ENCODE data around the gene PCBP4. TPM values are rescaled to one million over a fixed set of nuclear protein-coding genes. Genes with fewer than 3 reads are reported as not detected.
"Not testable (repeated sequence)": the region's sequence is repeated elsewhere in the genome, so short reads cannot be mapped to it uniquely, and the experiment has no call there.

Gene PCBP4
- total RNA-seq, 1 experiment from 2014 or later = 45.8 TPM

DNA sequence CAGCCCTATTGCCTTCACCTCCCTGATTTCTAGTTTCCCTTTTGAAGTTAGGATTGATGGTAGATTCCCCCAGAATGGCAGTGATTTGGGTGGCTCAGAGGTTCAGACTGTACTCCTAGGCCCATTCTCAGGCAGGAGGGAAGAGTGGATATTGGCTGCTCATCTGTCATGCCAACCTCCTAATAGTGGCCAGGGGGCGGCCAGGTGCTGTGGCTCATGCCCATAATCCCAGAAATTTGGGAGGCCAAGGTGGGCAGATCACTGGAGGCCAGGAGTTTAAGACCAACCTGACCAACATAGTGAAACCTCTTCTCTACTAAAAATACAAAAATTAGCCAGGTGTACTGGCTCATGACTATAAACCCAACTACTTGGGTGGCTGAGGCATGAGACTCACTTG is 36.8 kb downstream of the PCBP4 start:
- BruUV-seq (replicated peaks) = no TSS peak
- Histone ChIP-seq H3K79me2 (ENCODE audit: low read length) (no peaks in the 10 kb centered on the region), H3K9me3 (ENCODE audit: low read length) (no peaks in the 10 kb centered on the region), H3K4me3 (ENCODE audit: low read length) (no peak overlapping the region), H3K9me2 (replicated peaks; ENCODE audit: low read length) (no peaks in the 10 kb centered on the region), H3K9ac (ENCODE audit: low read length) (no peak overlapping the region), H3K27ac (ENCODE audit: low read length) (no peak overlapping the region), H3K4me1 (ENCODE audit: insufficient read depth, low read length) (no peaks in the 10 kb centered on the region), H3K4me2 (ENCODE audit: low read length) (no peak overlapping the region), H2AFZ (ENCODE audit: low read length) (no peak overlapping the region), H3K36me3 (ENCODE audit: low read depth, low read length) (peaks cover 28% of the 10 kb centered on the region), H4K20me1 (ENCODE audit: low read length) (no peaks in the 10 kb centered on the region), H3K27me3 (ENCODE audit: low read length) (no peaks in the 10 kb centered on the region), H3F3A (ENCODE audit: low read length, unreplicated experiment) (no peaks in the 10 kb centered on the region)
- DNase-seq (no peak), ATAC-seq (no peak)
- POLR2A ChIA-PET (ENCODE audit: unreplicated experiment) = no interaction called here
- intact Hi-C loops (cut with micrococcal nuclease) = no loop called here
- no peak for TF ChIP-seq EZH2 (IDR thresholded peaks at IDR 0.05; ENCODE audit: low read length, unreplicated experiment)
- TF ChIP-seq EZH2phosphoT487 (IDR thresholded peaks at IDR 0.05; ENCODE audit: borderline replicate concordance, low read length) = no peak
- TF ChIP-seq, protein P1, sequence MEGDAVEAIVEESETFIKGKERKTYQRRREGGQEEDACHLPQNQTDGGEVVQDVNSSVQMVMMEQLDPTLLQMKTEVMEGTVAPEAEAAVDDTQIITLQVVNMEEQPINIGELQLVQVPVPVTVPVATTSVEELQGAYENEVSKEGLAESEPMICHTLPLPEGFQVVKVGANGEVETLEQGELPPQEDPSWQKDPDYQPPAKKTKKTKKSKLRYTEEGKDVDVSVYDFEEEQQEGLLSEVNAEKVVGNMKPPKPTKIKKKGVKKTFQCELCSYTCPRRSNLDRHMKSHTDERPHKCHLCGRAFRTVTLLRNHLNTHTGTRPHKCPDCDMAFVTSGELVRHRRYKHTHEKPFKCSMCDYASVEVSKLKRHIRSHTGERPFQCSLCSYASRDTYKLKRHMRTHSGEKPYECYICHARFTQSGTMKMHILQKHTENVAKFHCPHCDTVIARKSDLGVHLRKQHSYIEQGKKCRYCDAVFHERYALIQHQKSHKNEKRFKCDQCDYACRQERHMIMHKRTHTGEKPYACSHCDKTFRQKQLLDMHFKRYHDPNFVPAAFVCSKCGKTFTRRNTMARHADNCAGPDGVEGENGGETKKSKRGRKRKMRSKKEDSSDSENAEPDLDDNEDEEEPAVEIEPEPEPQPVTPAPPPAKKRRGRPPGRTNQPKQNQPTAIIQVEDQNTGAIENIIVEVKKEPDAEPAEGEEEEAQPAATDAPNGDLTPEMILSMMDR (conservative IDR thresholded peaks at IDR 0.05; ENCODE audit: low read depth, low read length) = no peak
- CTCF ChIA-PET = no interaction called here

DNA sequence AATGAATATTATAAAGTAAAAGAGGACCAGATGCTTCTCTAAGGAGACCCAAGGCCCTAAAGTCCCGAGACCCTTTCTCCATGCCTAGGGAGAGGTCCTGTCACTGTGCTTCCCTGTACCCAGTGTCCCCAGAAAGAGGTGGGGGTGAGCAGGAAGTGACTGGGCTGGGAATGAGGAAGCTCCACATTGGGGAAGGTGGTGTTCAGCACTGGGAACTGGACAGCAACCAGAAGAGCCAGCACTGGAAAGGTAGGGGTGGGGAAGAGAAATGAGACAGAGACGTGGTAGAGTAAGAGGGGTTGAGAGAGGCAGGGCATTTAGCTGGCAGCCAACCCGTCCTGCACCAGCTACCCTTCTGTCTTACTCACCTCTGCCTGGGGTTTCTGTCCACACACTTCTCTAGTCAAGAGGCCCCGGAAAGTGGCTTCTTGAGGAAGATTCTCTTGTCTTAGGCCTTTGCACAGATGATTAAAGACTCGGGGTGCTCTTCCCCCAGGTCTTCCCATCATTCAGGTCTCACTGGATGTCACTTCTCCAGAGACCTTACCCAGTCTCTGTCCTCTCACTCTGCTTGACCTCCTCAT is 37.7 kb downstream of the PCBP4 start:
- DNase-seq (peak; percentile 27), ATAC-seq (peak; percentile 21; the same call in 1 of the 2 replicates)
- no peaks in the 10 kb centered on the region for H3K4me1 ChIP-seq (ENCODE audit: insufficient read depth, low read length)
- H4K20me1 ChIP-seq (ENCODE audit: low read length) = no peaks in the 10 kb centered on the region
- TF ChIP-seq EZH2phosphoT487 (IDR thresholded peaks at IDR 0.05; ENCODE audit: borderline replicate concordance, low read length) (no peak), EZH2 (IDR thresholded peaks at IDR 0.05; ENCODE audit: low read length, unreplicated experiment) (no peak)
- TF ChIP-seq, protein P1 (conservative IDR thresholded peaks at IDR 0.05; ENCODE audit: low read depth, low read length) = no peak
- no peak overlapping the region for H3K27ac ChIP-seq (ENCODE audit: low read length)
- no peak overlapping the region for H3K4me2 ChIP-seq (ENCODE audit: low read length)
- H3K9me3 ChIP-seq (ENCODE audit: low read length) = no peaks in the 10 kb centered on the region
- ChIA-PET POLR2A (ENCODE audit: unreplicated experiment) (no interaction called here), CTCF (no interaction called here)
- no peak overlapping the region for H3K4me3 ChIP-seq (ENCODE audit: low read length)
- H3K9me2 ChIP-seq (replicated peaks; ENCODE audit: low read length) = no peaks in the 10 kb centered on the region
- no peak overlapping the region for H3K9ac ChIP-seq (ENCODE audit: low read length)
- BruUV-seq (replicated peaks) = no TSS peak
- H3K27me3 ChIP-seq (ENCODE audit: low read length) = no peaks in the 10 kb centered on the region
- no peaks in the 10 kb centered on the region for H3F3A ChIP-seq (ENCODE audit: low read length, unreplicated experiment)
- H3K79me2 ChIP-seq (ENCODE audit: low read length) = no peaks in the 10 kb centered on the region
- intact Hi-C loops (cut with micrococcal nuclease) = no loop called here
- peaks cover 19% of the 10 kb centered on the region for H3K36me3 ChIP-seq (ENCODE audit: low read depth, low read length)
- no peak overlapping the region for H2AFZ ChIP-seq (ENCODE audit: low read length)

DNA sequence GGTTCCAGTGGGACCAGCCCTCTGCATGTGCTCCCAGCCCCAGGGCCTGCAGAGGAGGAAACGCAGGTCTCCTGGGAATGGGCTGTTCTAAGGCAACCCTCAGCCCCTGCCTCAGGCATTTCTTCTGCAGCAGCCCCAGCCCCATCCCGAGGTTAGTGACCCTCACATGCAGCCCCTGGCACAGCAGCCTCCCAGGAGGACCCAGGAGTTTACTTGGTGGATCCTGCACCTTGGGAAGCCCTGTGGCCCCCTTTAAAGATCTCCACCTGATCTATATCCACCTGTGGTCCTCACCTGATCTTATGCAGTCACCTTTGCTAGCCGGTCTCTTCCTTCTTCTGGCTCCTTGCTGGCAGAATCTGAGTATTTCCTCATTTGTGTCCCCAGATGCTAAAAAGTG is 38.3 kb downstream of the PCBP4 start:
- H2AFZ ChIP-seq (ENCODE audit: low read length); H3K27ac ChIP-seq (ENCODE audit: low read length); H3K4me2 ChIP-seq (ENCODE audit: low read length); H4K20me1 ChIP-seq (ENCODE audit: low read length); H3F3A ChIP-seq (ENCODE audit: low read length, unreplicated experiment); ATAC-seq; H3K9me3 ChIP-seq (ENCODE audit: low read length); CTCF ChIA-PET; H3K9me2 ChIP-seq (replicated peaks; ENCODE audit: low read length); BruUV-seq (replicated peaks); H3K79me2 ChIP-seq (ENCODE audit: low read length); DNase-seq; POLR2A ChIA-PET (ENCODE audit: unreplicated experiment); intact Hi-C loops (cut with micrococcal nuclease); H3K4me3 ChIP-seq (ENCODE audit: low read length); H3K27me3 ChIP-seq (ENCODE audit: low read length); H3K4me1 ChIP-seq (ENCODE audit: insufficient read depth, low read length); H3K9ac ChIP-seq (ENCODE audit: low read length): not testable (repeated sequence)
- peaks cover 15% of the 10 kb centered on the region for H3K36me3 ChIP-seq (ENCODE audit: low read depth, low read length)

All from PC-3 (cell line).